A673 (cell line): Measurements from ENCODE around the gene CLDN20.

Experiments used
- CTCF ChIP-seq: fragments of 300-800, 200-600 bp; sonication (generic); conservative IDR thresholded peaks from 2 replicates; pipeline ENCODE4 v1.5.1; 2017; ENCODE audit warnings: low read depth, mild to moderate bottlenecking, antibody characterized with exemption, low read length, moderate library complexity, mixed read lengths
- EZH2 ChIP-seq: fragments of 200-600 bp; sonication (generic); IDR thresholded peaks from 2 replicates; pipeline ENCODE4 v1.6.1; 2017; ENCODE audit warnings: borderline replicate concordance, low read depth, mild to moderate bottlenecking, mixed read lengths, antibody characterized with exemption, low read length; ENCODE audit not compliant: poor library complexity, severe bottlenecking

- no peak for TF ChIP-seq CTCF
- no peak for TF ChIP-seq EZH2
Measured at GRCh38 chr6:155240905-155241600, 22.8 kb upstream of the CLDN20 start.
